Prostate gland (tissue), 2 donors: ENCODE results near the gene S100A7A.

Source experiments
- POLR2AphosphoS5 ChIP-seq: sonication (generic); formaldehyde crosslinking; IDR thresholded peaks from one replicate; pipeline ENCODE4 v1.6.1; 2017; ENCODE audit warnings: antibody characterized with exemption
- TF ChIP-seq, protein P1 (sequence below), 4 experiments: fragments of 200-600 bp in 2 of 4; fragments of 450-650 bp in 2 of 4; sonication (generic) in 2 of 4; IDR thresholded peaks; 1 replicate in 3 of 4; 2 replicates in 1 of 4; pipeline ENCODE4 v1.5.1; 2016 to 2019; ENCODE audit warnings: antibody characterized with exemption in 4 of 4, mild to moderate bottlenecking in 2 of 4, moderate library complexity in 2 of 4

- no peak for TF ChIP-seq POLR2AphosphoS5
- TF ChIP-seq, protein P1, sequence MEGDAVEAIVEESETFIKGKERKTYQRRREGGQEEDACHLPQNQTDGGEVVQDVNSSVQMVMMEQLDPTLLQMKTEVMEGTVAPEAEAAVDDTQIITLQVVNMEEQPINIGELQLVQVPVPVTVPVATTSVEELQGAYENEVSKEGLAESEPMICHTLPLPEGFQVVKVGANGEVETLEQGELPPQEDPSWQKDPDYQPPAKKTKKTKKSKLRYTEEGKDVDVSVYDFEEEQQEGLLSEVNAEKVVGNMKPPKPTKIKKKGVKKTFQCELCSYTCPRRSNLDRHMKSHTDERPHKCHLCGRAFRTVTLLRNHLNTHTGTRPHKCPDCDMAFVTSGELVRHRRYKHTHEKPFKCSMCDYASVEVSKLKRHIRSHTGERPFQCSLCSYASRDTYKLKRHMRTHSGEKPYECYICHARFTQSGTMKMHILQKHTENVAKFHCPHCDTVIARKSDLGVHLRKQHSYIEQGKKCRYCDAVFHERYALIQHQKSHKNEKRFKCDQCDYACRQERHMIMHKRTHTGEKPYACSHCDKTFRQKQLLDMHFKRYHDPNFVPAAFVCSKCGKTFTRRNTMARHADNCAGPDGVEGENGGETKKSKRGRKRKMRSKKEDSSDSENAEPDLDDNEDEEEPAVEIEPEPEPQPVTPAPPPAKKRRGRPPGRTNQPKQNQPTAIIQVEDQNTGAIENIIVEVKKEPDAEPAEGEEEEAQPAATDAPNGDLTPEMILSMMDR (IDR thresholded peaks at IDR 0.05): no peak
Observed at GRCh38 chr1:153415850-153416570, at the start of gene S100A7A.
